D721Med (cell line): ENCODE data around the gene KLRG1.

Experiments used
- DNase-seq: peaks from one replicate; pipeline ENCODE4 v3.0.0; 2011; ENCODE audit warnings: low spot score; ENCODE audit not compliant: insufficient read length
- FAIRE-seq: peaks from 2 replicates; lab custom pipeline; 2011; peaks lifted over from hg19 to GRCh38; lab: Jason Lieb, UNC
- CTCF ChIP-seq: IDR thresholded peaks from 2 replicates; pipeline ENCODE4 v1.5.1; 2012; ENCODE audit warnings: mild to moderate bottlenecking, control low read depth; ENCODE audit not compliant: insufficient read depth; ENCODE audit errors: missing control alignments

The KLRG1 gene

GRCh38 chr12:9049520-9050133 lies 60.3 kb downstream of the KLRG1 start:
- DNase-seq, result no peak

GRCh38 chr12:9050521-9051157 lies 61.3 kb downstream of the KLRG1 start:
- DNase-seq, result no peak

More at GRCh38 chr12:9049520-9050133, 60.3 kb downstream of the KLRG1 start:
- FAIRE-seq, result no peak
- TF ChIP-seq CTCF, result peak; percentile 45

GRCh38 chr12:9051158-9051550 lies 61.8 kb downstream of the KLRG1 start:
- no peak for TF ChIP-seq CTCF
- FAIRE-seq (no peak), DNase-seq (no peak)

More at GRCh38 chr12:9050521-9051157, 61.3 kb downstream of the KLRG1 start:
- FAIRE-seq, result no peak
- TF ChIP-seq CTCF, result no peak

GRCh38 chr12:9052610-9053009 lies 63.3 kb downstream of the KLRG1 start:
- FAIRE-seq (no peak), DNase-seq (no peak)
- TF ChIP-seq CTCF, result no peak
